ENCODE measurements around the gene PDE4B.
"Not testable (repeated sequence)": the region's sequence is repeated elsewhere in the genome, so short reads cannot be mapped to it uniquely, and the experiment has no call there.

The PDE4B gene

GRCh38 chr1:65992831-65993271 is 200.2 kb downstream of the PDE4B start:
- peak; percentile 20 for DNase-seq (ENCODE audit: low read depth, low spot score)

GRCh38 chr1:65994223-65994622 is 201.5 kb downstream of the PDE4B start:
- DNase-seq (ENCODE audit: low read depth, low spot score) = no peak

GRCh38 chr1:65995336-65995735 is 202.6 kb downstream of the PDE4B start:
- no peak for DNase-seq (ENCODE audit: low read depth, low spot score)

DNA sequence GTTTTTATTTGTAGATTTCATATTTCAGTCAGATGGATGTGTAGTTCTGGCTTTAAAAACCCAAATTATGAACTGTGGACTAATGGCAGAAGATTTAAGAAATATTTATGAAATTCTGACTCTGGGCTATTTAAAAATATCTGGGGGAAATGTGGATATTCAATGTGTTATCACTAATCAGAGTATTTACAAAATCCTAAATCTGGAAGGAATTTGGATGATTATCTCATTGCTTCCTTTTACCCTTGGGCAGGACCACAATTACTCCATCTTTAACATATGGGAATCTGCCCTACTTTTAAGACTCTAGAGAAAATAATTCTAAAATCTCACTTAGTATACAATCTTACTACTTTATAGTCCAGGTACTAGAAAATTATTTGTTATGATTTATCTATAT is 203.2 kb downstream of the PDE4B start:
- DNase-seq (ENCODE audit: low read depth, low spot score) = no peak

DNA sequence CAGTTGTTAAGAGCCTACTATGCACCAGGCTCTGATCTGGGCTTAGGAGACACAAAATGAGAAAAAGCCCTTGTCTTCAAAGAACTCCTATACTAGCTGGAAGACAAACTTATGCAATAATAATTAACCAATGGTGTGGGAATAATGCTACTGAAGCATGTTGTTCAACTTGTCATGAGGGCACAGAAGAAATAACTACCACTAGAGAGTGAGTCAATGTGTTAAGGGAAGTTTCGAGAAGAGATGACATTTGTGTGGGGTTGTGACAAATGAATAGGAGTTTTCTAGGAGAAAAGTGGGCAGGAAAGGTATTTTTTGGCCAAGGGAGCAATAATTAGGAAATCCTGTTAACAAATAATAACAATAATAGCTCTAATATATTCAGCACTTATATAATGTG is 205.0 kb downstream of the PDE4B start:
- no peak for DNase-seq (ENCODE audit: low read depth, low spot score)

- no peak for DNase-seq (ENCODE audit: low read depth, low spot score)
Measured at GRCh38 chr1:65998763-65999583, 206.3 kb downstream of the PDE4B start.

DNA sequence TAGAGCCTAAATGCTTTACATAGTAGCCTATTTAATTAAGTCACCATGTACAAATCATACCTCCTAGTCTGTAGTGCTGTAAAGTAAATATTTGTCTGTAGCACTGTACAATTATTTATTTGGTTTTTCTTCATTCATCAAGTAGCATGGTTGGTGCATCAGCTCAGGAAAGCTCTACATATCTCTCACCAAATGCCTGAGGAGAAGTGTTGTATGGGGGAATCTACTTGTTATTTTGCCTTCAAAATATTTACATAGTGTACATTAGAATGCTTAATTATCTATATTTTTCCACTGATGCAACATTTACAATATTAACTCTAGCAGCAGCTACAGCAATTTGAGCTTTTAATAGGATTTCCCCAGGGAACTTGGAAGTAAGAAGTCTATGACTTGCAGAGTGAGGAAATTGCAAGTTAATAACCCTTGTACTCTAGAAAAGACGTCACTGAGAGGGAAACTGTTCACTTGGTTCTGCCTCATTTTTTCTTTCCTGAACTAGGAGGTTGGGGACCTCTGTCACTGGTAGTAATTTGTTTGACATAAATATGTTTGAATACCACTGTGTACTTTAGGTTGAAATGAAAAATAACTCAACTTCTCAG is 207.4 kb downstream of the PDE4B start:
- DNase-seq (ENCODE audit: low read depth, low spot score) = no peak

- no peak for DNase-seq (ENCODE audit: low read depth, low spot score)
Measured at GRCh38 chr1:66003690-66004089, 211.0 kb downstream of the PDE4B start.

DNA sequence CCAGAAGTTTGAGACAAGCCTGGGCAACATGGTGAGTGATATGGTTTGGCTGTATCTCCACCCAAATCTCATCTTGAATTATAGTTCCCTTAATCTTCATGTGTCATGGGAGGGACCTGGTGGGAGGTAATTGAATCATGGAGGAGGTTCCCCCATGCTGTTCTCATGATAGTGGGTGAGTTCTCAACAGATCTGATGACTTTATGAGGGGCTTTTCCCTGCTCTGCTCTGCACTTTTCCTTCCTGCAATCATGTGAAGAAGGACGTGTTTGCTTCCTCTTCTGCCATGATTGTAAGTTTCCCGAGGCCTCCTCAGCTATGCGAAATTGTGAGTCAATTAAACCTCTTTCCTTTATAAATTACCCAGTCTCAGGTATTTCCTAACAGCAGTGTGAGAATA is 213.8 kb downstream of the PDE4B start:
- DNase-seq (ENCODE audit: low read depth, low spot score) = not testable (repeated sequence)

DNA sequence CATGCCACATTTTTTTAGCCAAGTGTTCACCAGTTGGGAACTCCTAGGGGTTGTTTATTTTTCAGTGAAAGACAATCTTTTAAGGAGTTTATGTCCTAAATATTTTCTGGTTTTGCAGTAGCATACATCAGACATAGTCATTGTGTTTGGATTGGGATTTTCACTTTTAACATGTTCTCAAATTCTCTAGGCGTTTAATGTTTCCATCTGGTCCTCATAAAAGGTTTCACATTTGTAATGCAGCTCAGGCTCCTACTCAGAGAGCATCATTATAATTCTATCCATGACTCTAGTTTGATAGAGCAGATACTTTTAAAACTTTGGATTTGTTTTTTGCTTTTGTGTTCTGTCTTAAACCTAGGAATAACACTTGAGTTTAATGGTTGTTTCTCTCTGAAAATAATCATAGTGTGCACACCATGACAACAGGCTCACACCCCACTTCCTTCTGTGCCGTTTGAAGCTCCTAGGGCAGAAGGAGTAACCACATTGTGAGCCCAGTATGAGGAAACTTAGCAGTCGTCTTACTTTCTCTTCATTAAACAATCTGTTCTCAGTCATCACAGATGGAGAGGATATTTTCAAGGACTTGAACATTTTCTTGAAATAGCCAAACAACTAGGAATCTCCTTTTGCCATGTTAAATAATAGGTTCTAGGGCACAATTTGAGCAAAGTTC is 219.6 kb downstream of the PDE4B start:
- no peak for DNase-seq (ENCODE audit: low read depth, low spot score)

GRCh38 chr1:66013371-66013770 is 220.7 kb downstream of the PDE4B start:
- no peak for DNase-seq (ENCODE audit: low read depth, low spot score)

DNA sequence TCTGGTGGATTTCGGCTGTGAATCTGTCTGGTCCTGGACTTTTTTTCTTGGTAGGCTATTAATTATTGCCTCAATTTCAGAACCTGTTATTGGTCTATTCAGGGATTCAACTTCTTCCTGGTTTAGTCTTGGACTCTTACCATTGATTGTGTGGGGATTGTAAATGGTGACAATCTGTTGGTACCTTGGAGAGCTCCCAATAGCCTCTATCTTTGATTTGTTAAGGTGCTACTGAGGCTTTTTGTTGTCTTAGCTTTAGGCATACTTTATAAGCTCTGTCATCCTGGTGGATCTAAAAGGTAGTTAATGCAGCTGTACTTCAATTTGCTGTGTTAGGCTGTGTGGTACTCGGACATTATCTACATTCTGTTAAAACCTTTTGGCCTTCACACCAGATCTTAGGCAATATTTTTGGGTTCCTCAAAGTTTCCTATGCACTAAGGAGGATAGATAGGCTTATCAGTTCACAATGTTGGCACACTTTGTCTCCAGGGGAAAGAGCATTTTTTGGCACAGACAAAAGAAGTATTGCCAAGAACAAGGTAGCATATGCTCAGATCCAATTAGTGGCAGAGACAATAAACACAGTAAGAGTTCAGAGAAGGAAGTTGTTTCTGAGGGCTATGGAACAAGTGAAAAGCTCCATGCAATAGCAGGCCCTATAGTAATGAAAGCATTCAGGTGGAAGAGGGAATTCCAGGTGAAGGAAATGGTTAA is 230.4 kb downstream of the PDE4B start:
- peak; percentile 52 for DNase-seq (ENCODE audit: low read depth, low spot score)

- DNase-seq (ENCODE audit: low read depth, low spot score) = no peak
Measured at GRCh38 chr1:66025188-66025587, 232.5 kb downstream of the PDE4B start.

GRCh38 chr1:66028035-66028434 is 235.3 kb downstream of the PDE4B start:
- no peak for DNase-seq (ENCODE audit: low read depth, low spot score)

GRCh38 chr1:66033781-66034180 is 241.1 kb downstream of the PDE4B start:
- no peak for DNase-seq (ENCODE audit: low read depth, low spot score)

DNA sequence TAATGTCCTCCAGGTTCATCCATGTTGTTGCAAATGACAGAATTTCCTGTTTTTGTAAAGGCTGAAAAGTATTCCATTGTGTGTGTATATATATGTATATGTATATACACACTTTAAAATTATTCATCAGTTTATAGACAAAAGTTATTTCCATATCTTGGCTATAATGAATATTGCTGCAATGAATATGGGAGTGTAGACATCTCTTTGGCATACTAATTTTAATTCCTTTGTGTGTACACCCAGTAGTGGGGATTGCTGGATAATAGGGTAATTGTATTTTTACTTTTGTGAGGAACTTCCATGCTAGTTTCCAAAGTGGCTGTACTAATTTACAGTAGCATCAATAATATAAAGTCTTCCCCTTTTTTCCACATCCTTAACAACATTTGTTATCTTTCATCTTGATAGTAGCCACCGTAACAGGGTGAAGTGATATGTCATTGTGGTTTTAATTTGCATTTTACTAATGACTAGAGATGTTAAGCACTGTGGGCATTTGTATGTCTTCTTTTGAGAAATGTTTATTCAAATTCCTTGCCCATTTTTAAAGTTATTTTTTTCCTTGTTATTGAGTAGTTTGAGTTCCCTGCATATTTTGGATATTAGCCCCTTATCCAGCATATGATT is 243.0 kb downstream of the PDE4B start:
- no peak for DNase-seq (ENCODE audit: low read depth, low spot score)

DNA sequence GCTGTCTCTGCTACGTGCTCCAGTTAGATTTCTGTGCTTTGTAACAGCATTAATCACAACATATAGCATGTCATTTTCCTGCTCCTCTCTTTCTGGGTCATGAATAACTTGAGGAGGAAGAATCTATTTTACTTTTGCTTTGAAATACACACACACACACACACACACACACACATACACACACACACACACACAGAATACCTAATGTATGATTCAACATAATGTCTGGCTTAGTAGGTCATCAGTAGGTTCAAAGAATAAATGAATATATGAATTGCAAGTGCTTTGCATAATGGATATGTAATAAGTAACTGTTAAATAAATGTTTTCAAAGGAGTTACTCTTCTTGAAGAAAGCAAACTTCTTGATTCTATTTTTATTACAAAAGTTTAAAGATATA is 249.0 kb downstream of the PDE4B start:
- DNase-seq (ENCODE audit: low read depth, low spot score) = no peak

GRCh38 chr1:66043186-66043585 is 250.5 kb downstream of the PDE4B start:
- no peak for DNase-seq (ENCODE audit: low read depth, low spot score)

DNA sequence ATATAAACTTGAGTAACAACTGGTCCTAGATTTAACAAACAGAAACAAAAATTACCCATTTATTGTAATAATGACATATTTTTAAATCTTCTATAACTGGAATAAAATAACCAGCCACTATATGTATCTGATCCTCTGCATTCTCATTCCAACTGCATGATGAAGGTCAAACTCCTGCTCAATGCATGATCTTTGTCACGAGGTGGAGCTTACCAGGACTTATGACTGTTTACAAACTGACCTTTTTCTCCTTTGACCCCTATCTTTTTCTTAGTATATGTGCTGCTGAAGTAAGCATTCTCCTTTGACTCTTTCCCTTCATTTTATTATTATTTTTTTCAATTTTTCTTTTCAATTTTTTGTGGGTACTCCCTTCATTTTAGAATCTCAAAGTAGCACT is 252.2 kb downstream of the PDE4B start:
- DNase-seq (ENCODE audit: low read depth, low spot score) = no peak

GRCh38 chr1:66046415-66046814 is 253.7 kb downstream of the PDE4B start:
- no peak for DNase-seq (ENCODE audit: low read depth, low spot score)

- DNase-seq (ENCODE audit: low read depth, low spot score) = no peak
Measured at GRCh38 chr1:66048011-66048410, 255.3 kb downstream of the PDE4B start.

DNA sequence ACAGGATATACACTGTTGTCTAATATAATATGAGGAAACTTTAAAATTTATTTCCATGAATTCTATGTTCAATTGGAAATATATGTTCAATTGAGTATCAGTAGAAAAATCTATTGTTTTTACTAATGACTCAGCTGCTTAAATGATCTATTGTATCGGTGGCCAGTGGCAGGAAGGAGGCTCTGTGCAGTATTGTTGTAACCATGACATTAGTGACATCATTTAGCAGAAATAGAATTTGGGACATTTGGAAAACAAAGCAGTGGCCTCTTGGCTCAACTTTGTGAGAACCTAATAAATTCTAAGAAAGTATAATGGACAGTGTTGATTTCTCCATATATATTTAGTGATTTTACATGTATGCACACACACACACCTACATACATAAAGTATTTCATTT is 257.4 kb downstream of the PDE4B start:
- no peak for DNase-seq (ENCODE audit: low read depth, low spot score)
